HFF-Myc (cell line): ENCODE results near the gene GMEB1.
"Not testable (repeated sequence)": the region's sequence is repeated elsewhere in the genome, so short reads cannot be mapped to it uniquely, and the experiment has no call there.

ENCODE experiments used
- DNase-seq: peaks from one replicate; pipeline ENCODE4 v3.0.0-alpha.2; 2011; ENCODE audit warnings: low read depth; ENCODE audit errors: extremely low read depth
- H3K4me3 ChIP-seq: replicated peaks from 2 replicates; pipeline ENCODE4 v1.5.1; 2011; ENCODE audit warnings: low read depth, mild to moderate bottlenecking, control low read depth, low read length
- TF ChIP-seq, protein P1 (sequence below): IDR thresholded peaks from 2 replicates; pipeline ENCODE4 v1.5.1; 2012; ENCODE audit warnings: mild to moderate bottlenecking, low read depth, low read length, control low read depth; ENCODE audit errors: missing control alignments

GMEB1 gene

GRCh38 chr1:28663871-28664470 lies 4.6 kb upstream of the GMEB1 start:
- H3K4me3 ChIP-seq, result no peak overlapping the region
- TF ChIP-seq, protein P1, sequence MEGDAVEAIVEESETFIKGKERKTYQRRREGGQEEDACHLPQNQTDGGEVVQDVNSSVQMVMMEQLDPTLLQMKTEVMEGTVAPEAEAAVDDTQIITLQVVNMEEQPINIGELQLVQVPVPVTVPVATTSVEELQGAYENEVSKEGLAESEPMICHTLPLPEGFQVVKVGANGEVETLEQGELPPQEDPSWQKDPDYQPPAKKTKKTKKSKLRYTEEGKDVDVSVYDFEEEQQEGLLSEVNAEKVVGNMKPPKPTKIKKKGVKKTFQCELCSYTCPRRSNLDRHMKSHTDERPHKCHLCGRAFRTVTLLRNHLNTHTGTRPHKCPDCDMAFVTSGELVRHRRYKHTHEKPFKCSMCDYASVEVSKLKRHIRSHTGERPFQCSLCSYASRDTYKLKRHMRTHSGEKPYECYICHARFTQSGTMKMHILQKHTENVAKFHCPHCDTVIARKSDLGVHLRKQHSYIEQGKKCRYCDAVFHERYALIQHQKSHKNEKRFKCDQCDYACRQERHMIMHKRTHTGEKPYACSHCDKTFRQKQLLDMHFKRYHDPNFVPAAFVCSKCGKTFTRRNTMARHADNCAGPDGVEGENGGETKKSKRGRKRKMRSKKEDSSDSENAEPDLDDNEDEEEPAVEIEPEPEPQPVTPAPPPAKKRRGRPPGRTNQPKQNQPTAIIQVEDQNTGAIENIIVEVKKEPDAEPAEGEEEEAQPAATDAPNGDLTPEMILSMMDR, result no peak
- DNase-seq, result no peak

DNA sequence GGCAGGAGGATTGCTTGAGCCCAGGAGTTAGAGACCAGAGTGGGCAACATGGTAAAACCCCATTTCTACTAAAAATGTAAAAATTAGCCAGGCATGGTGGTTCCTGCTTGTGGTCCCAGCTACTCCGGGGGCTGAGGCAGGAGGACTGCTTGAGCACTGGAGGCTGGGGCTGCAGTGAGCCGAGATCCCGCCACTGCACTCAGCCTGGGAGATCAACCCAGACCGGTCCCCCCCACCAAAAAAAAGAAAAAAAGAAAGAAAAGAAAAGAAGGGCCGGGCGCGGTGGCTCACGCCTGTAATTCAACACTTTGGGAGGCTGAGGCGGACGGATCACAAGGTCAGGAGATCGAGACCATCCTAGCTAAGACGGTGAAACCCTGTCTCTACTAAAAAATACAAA lies 1.8 kb upstream of the GMEB1 start:
- H3K4me3 ChIP-seq, result no peak overlapping the region
- TF ChIP-seq, protein P1, result no peak
- no peak for DNase-seq

- peak overlapping the region; percentile 92 for H3K4me3 ChIP-seq
- TF ChIP-seq, protein P1, result no peak
- no peak for DNase-seq
These were observed 556 bp downstream of the GMEB1 start for GRCh38 chr1:28668956-28669723.

- no peak overlapping the region for H3K4me3 ChIP-seq
- TF ChIP-seq, protein P1, result no peak
- no peak for DNase-seq
These were observed 2.7 kb downstream of the GMEB1 start for GRCh38 chr1:28671254-28671780.

- not testable (repeated sequence) for DNase-seq, H3K4me3 ChIP-seq
These were observed 4.4 kb downstream of the GMEB1 start for GRCh38 chr1:28672971-28673370.

- DNase-seq, result no peak
- H3K4me3 ChIP-seq, result no peak overlapping the region
- TF ChIP-seq, protein P1, result no peak
These were observed 7.3 kb downstream of the GMEB1 start for GRCh38 chr1:28675924-28676257.

- TF ChIP-seq, protein P1, result no peak
- DNase-seq, result no peak
- H3K4me3 ChIP-seq, result no peak overlapping the region
These were observed 11.6 kb downstream of the GMEB1 start for GRCh38 chr1:28680151-28680550.
